Spleen (tissue), 11 donors: ENCODE results near the gene A3GALT2. TPM values are rescaled to one million over a fixed set of nuclear protein-coding genes. Genes with fewer than 3 reads are reported as not detected.

Experiments used
- DNase-seq: peaks from one replicate; pipeline ENCODE4 v3.0.0-alpha.2; 2020
- H3K27ac ChIP-seq, 8 donors: fragments of 200-600 bp; sonication (generic) in 7 of 8; 1 replicate in 4 of 8; 2 replicates in 4 of 8; pipeline versions ENCODE4 v1.5.0 to v1.8.0; 2016 to 2021; ENCODE audit warnings: inconsistent platforms in 4 of 8, mild to moderate bottlenecking in 4 of 8, moderate library complexity in 1 of 8
- H3K27me3 ChIP-seq, 7 donors: fragments of 200-600 bp; sonication (generic) in 6 of 7; replicated peaks in 1 of 7; 1 replicate in 4 of 7; 2 replicates in 3 of 7; pipeline versions ENCODE4 v1.5.0 to v1.8.0; 2016 to 2021; ENCODE audit warnings: inconsistent platforms in 3 of 7, mild to moderate bottlenecking in 1 of 7
- H3K36me3 ChIP-seq, 6 donors: fragments of 200-600 bp; sonication (generic) in 5 of 6; 1 replicate in 4 of 6; 2 replicates in 2 of 6; pipeline versions ENCODE4 v1.5.0 to v1.8.0; 2016 to 2021; ENCODE audit warnings: inconsistent platforms in 2 of 6
- H3K4me1 ChIP-seq, 6 donors: fragments of 200-600 bp; sonication (generic) in 5 of 6; 1 replicate in 3 of 6; 2 replicates in 3 of 6; pipeline versions ENCODE4 v1.5.0 to v1.8.0; 2016 to 2021; ENCODE audit warnings: inconsistent platforms in 3 of 6
- H3K4me3 ChIP-seq, 8 donors: fragments of 200-600 bp; sonication (generic) in 7 of 8; 1 replicate in 4 of 8; 2 replicates in 4 of 8; pipeline versions ENCODE4 v1.5.0 to v1.8.0; 2016 to 2021; ENCODE audit warnings: inconsistent platforms in 4 of 8, mild to moderate bottlenecking in 4 of 8, moderate library complexity in 2 of 8
- H3K9me3 ChIP-seq, 8 donors: fragments of 200-600 bp; sonication (generic) in 7 of 8; 1 replicate in 4 of 8; 2 replicates in 4 of 8; pipeline versions ENCODE4 v1.5.0 to v1.8.0; 2016 to 2021; ENCODE audit warnings: inconsistent platforms in 4 of 8
- CTCF ChIP-seq, 11 experiments: fragments of 200-600 bp in 7 of 11; fragments of 450-650 bp in 4 of 11; sonication (generic) in 4 of 11; IDR thresholded peaks in 8 of 11; conservative IDR thresholded peaks in 3 of 11; 1 replicate in 7 of 11; 2 replicates in 4 of 11; pipeline versions ENCODE4 v1.4.0 to v1.8.0; 2016 to 2021; ENCODE audit warnings: antibody characterized with exemption in 11 of 11, inconsistent platforms in 4 of 11, mild to moderate bottlenecking in 1 of 11
- POLR2A ChIP-seq, 3 donors: fragments of 450-650 bp; IDR thresholded peaks; one replicate each; pipeline ENCODE4 v1.5.1; 2017; ENCODE audit warnings: antibody characterized with exemption in 3 of 3, mild to moderate bottlenecking in 1 of 3
- POLR2AphosphoS5 ChIP-seq, 3 donors: sonication (generic); formaldehyde crosslinking; IDR thresholded peaks; one replicate each; pipeline ENCODE4 v1.5.1; 2017; ENCODE audit warnings: antibody characterized with exemption in 3 of 3
- WGBS, 5 donors: extraction: QIAGEN DNeasy Blood & Tissue Kit in 3 of 5; methylation state at CpG; one replicate each; pipeline versions ENCODE4 v1.1.5 to v1.1.7; 2013 to 2018; 5-methylcytosine and 5-hydroxymethylcytosine counted together
- intact Hi-C: fragments of 100-400 bp; cut with DNase I; formaldehyde crosslinking; loops from one replicate; pipeline ENCODE4 v1.15.0; 2023; ENCODE audit warnings: low total_unique reads
- polyA plus RNA-seq, 3 donors: library from polyadenylated mRNA; stranded (reverse); fragments of 200-250 nt; gene quantifications; one replicate each; pipeline ENCODE4 v1.2.1, GENCODE V29; 2013
- total RNA-seq, 7 donors: library from RNA; depleted of rRNA in 3 of 7; stranded (reverse); fragments of >200 nt in 3 of 7; fragmentation: NEBNext Ultra II Directional in 4 of 7; extraction: Animal tissue kit (Norgen Biotek cat#: 25700) in 4 of 7; gene quantifications; one replicate each; pipeline versions ENCODE4 v1.1.0 to v1.2.1, GENCODE V29; 2016 to 2021
- donor health status: healthy with polysubstance abuse.
- donor health status: DM: no; HTN: no; CAD: no; lungs with moderate emphysema.
- donor health status: DM: no; HTN: no; CAD: no.
- donor health status: Bipolar disorder and iron deficiency.
- donor health status: healthy.
- donor health status: DM: no; HTN: no; CAD: no.
- donor health status: DM: yes; HTN: yes; CAD: no.

A3GALT2 gene
- total and polyA plus RNA-seq, 10 donors = 0.10 to 1.6 (median 0.47) TPM; not detected in 7

DNA sequence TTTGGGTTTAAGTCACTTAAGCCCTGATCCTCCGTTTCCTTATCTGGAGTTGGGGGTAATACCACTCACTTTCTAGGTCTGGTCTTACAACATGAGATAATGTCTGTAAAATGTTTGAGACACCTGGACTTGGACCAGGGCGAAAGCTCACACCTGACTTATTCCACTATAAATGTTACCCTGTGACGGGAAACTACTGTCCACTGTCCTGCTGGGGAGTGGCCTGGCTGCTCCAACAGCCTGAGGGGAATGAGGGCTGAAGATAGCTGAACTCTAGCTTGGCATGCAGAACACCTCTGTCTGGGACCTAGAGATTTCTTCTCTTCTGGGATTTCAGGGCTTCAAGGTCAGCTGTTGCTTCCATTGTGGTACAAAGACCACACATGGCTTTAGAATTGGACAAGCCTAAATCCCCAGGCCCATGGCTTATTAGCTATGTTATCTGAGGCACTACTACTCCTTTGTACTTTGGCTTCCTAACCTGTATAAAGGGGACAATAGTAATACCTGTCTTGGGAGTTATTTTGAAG lies 9.5 kb upstream of the A3GALT2 start:
- Histone ChIP-seq H3K27ac (peak overlapping the region in 3 of 8 donors; percentile 98 to 99 (median 98)), H3K9me3 (no peaks in the 10 kb centered on the region), H3K4me3 (no peak overlapping the region), H3K36me3 (peaks cover 16 to 100% (median 83%) of the 10 kb centered on the region in 6 donors), H3K4me1 (peaks cover 20 to 100% (median 74%) of the 10 kb centered on the region in 6 donors), H3K27me3 (no peaks in the 10 kb centered on the region)
- intact Hi-C loops = no loop called here
- TF ChIP-seq POLR2AphosphoS5 (IDR thresholded peaks at IDR 0.05) = no peak
- no peak for TF ChIP-seq POLR2A (IDR thresholded peaks at IDR 0.05)
- no peak for TF ChIP-seq CTCF (IDR thresholded peaks at IDR 0.05 in 8 of 11, conservative IDR thresholded peaks at IDR 0.05 in 3 of 11)
- 87 to 96% (median 96%) methylated on average over 3 of the region's 3 CpGs for WGBS, 5 donors
- peak; percentile 14 for DNase-seq

DNA sequence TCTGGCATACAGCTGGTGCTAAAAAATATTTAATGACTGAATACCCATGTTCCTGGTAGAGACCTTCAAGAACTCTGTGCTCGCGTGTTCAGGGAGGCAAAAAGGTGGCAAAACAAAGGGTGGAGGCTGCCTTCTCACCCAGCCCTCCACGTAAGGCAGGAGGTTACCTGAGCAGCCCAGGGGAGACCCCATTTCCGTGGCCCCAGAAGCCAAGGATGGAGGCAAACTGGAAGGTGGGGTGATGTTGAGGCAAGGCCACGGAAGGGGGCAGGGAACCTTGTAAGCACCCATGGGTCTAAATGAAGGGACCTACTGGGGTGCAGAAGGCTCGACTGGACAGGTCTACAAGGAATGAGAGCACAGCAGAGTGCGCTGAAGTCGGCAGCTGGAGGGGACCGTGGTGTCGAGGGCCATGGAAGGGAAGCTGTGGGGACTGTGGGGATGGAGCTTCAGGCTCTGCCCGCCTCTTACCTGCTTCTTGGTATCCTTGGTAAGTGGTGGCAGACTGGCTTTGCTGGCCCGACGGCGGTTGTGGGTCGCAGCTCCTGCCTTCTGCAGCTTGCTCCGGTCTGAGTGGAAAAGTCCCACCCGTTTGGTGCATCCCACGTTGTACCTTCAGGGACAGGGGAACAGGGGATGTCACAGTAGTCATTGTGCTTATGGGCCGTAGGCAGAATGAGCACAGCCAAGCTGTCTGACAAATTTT lies 8.9 kb upstream of the A3GALT2 start:
- H3K4me3 ChIP-seq = no peak overlapping the region

DNA sequence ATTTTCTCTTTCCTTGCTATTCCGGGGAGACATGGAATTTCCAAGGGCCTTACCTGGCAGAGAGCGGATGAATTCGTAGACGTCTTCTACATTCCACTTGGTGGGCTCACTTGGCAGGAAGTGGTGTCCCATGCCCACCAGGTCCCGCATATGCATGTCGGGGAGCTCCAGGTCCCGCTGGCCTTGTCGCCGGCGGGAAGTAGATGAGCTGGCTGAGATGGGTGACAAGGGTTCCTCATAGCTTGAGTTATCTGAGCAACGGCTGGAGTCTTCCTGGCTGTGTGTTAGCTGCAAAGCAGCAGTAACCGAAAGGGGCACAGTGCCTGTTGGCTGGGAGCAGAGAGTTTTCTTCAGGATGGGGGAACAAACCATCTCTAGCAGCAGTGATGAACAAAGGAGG lies 7.9 kb upstream of the A3GALT2 start:
- no peak overlapping the region for H3K4me3 ChIP-seq
- H3K27me3 ChIP-seq = no peaks in the 10 kb centered on the region
- intact Hi-C loops = no loop called here
- WGBS, 5 donors = 90 to 97% (median 94%) methylated on average over 12 of the region's 12 CpGs
- TF ChIP-seq CTCF (IDR thresholded peaks at IDR 0.05 in 8 of 11, conservative IDR thresholded peaks at IDR 0.05 in 3 of 11) = no peak
- peak; percentile 19 to 57 (median 26) for TF ChIP-seq POLR2AphosphoS5 (IDR thresholded peaks at IDR 0.05)
- no peak for TF ChIP-seq POLR2A (IDR thresholded peaks at IDR 0.05)
- H3K9me3 ChIP-seq = no peaks in the 10 kb centered on the region
- peak; percentile 63 for DNase-seq
- H3K27ac ChIP-seq = peak overlapping the region in 7 of 8 donors; percentile 36 to 99 (median 85)
- peaks cover 18 to 100% (median 96%) of the 10 kb centered on the region in 6 donors for H3K36me3 ChIP-seq
- peaks cover 4 to 98% (median 60%) of the 10 kb centered on the region in 6 donors for H3K4me1 ChIP-seq

More for the DNA sequence above, 8.9 kb upstream of the A3GALT2 start:
- 87 to 95% (median 92%) methylated on average over 13 to 19 of the region's 19 CpGs for WGBS, 5 donors
- Histone ChIP-seq H3K27me3 (no peaks in the 10 kb centered on the region), H3K36me3 (peaks cover 18 to 100% (median 89%) of the 10 kb centered on the region in 6 donors), H3K9me3 (no peaks in the 10 kb centered on the region), H3K4me1 (peaks cover 13 to 100% (median 69%) of the 10 kb centered on the region in 6 donors), H3K27ac (peak overlapping the region in 5 of 8 donors; percentile 73 to 99 (median 98))
- peak; percentile 57 for DNase-seq
- TF ChIP-seq POLR2AphosphoS5 (IDR thresholded peaks at IDR 0.05) (peak; percentile 30 to 65 (median 33)), CTCF (IDR thresholded peaks at IDR 0.05 in 8 of 11, conservative IDR thresholded peaks at IDR 0.05 in 3 of 11) (no peak)
- intact Hi-C loops = no loop called here
